Measurements from ENCODE around the gene BHLHE23.

Gene BHLHE23

GRCh38 chr20:62994869-62995281 lies 11.9 kb downstream of the BHLHE23 start:
- Histone ChIP-seq H3K9me3 (ENCODE audit: control insufficient read depth, low read length) (no peaks in the 10 kb centered on the region), H3K36me3 (ENCODE audit: control insufficient read depth, insufficient read depth, low read length) (no peaks in the 10 kb centered on the region), H2AFZ (no peak overlapping the region), H3K4me2 (ENCODE audit: low read length) (no peak overlapping the region), H3K4me1 (no peaks in the 10 kb centered on the region), H3K27me3 (ENCODE audit: control insufficient read depth, insufficient read depth, low read length) (no peaks in the 10 kb centered on the region), H3K79me2 (no peaks in the 10 kb centered on the region), H3K9ac (no peak overlapping the region), H3K4me3 (ENCODE audit: low read depth, low read length) (no peak overlapping the region), H3K27ac (no peak overlapping the region)
- no peak for TF ChIP-seq CTCF (IDR thresholded peaks at IDR 0.05)

GRCh38 chr20:62993856-62994494 lies 12.8 kb downstream of the BHLHE23 start:
- Histone ChIP-seq H3K4me2 (ENCODE audit: low read length) (no peak overlapping the region), H2AFZ (no peak overlapping the region), H3K9me3 (ENCODE audit: control insufficient read depth, low read length) (no peaks in the 10 kb centered on the region), H3K79me2 (no peaks in the 10 kb centered on the region), H3K36me3 (ENCODE audit: control insufficient read depth, insufficient read depth, low read length) (no peaks in the 10 kb centered on the region), H3K27me3 (ENCODE audit: control insufficient read depth, insufficient read depth, low read length) (no peaks in the 10 kb centered on the region), H3K4me3 (ENCODE audit: low read depth, low read length) (no peak overlapping the region), H3K27ac (no peak overlapping the region), H3K4me1 (no peaks in the 10 kb centered on the region), H3K9ac (no peak overlapping the region)
- TF ChIP-seq CTCF (IDR thresholded peaks at IDR 0.05), result no peak

GRCh38 chr20:62991863-62992262 lies 14.9 kb downstream of the BHLHE23 start:
- Histone ChIP-seq H3K9ac (no peak overlapping the region), H3K4me3 (ENCODE audit: low read depth, low read length) (no peak overlapping the region), H3K4me2 (ENCODE audit: low read length) (no peak overlapping the region), H2AFZ (no peak overlapping the region), H3K27me3 (ENCODE audit: control insufficient read depth, insufficient read depth, low read length) (no peaks in the 10 kb centered on the region), H3K9me3 (ENCODE audit: control insufficient read depth, low read length) (no peaks in the 10 kb centered on the region), H3K36me3 (ENCODE audit: control insufficient read depth, insufficient read depth, low read length) (no peaks in the 10 kb centered on the region), H3K4me1 (no peaks in the 10 kb centered on the region), H3K79me2 (no peaks in the 10 kb centered on the region), H3K27ac (no peak overlapping the region)
- no peak for TF ChIP-seq CTCF (IDR thresholded peaks at IDR 0.05)

GRCh38 chr20:62991196-62991807 lies 15.5 kb downstream of the BHLHE23 start:
- no peak overlapping the region for H3K9ac ChIP-seq
- H3K4me2 ChIP-seq (ENCODE audit: low read length), result no peak overlapping the region
- no peak overlapping the region for H3K4me3 ChIP-seq (ENCODE audit: low read depth, low read length)
- no peaks in the 10 kb centered on the region for H3K36me3 ChIP-seq (ENCODE audit: control insufficient read depth, insufficient read depth, low read length)
- H3K79me2 ChIP-seq, result no peaks in the 10 kb centered on the region
- H3K27me3 ChIP-seq (ENCODE audit: control insufficient read depth, insufficient read depth, low read length), result no peaks in the 10 kb centered on the region
- no peaks in the 10 kb centered on the region for H3K9me3 ChIP-seq (ENCODE audit: control insufficient read depth, low read length)
- no peaks in the 10 kb centered on the region for H3K4me1 ChIP-seq
- TF ChIP-seq CTCF (IDR thresholded peaks at IDR 0.05), result no peak
- H3K27ac ChIP-seq, result no peak overlapping the region
- H2AFZ ChIP-seq, result no peak overlapping the region
